ENCODE results near the gene OTX1.

DNA sequence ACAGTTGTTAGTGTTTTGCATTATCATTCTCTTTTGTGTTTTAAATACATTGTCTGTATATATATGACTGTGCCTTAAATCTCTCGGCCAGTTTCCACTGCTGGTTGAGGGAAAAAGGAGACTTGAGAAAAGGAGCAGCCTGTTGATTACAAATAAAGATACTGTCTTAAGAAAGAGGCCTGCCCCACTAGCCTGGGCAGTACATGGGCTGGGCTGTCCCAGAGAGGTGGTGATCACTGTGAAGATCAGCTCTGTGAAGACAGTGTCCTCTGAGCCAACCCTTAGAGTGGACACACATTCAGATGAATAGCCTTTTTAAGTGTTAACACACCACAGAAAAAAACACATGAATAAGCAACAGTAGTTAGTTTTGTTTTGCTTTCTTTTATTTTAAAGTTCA lies 10.0 kb upstream of the OTX1 start:
- no peak for TF ChIP-seq ZNF274 (IDR thresholded peaks at IDR 0.05; ENCODE audit: low read depth, low read length)
- no peak for TF ChIP-seq SUZ12 (IDR thresholded peaks at IDR 0.05; ENCODE audit: extremely low read depth, insufficient read depth, insufficient read length)
- no peak for TF ChIP-seq YY1 (IDR thresholded peaks at IDR 0.05; ENCODE audit: insufficient read depth, insufficient read length)
